IPS DF 6.9 (cell line): Measurements from ENCODE around the gene KCNMB2.

Experiments
- DNase-seq: peaks from one replicate; pipeline ENCODE4 v3.0.0-alpha.2; 2013; ENCODE audit warnings: low read depth, low spot score
- H3K27ac ChIP-seq: one replicate; pipeline ENCODE4 v1.5.1; 2013; ENCODE audit warnings: low read length, control low read depth
- H3K27me3 ChIP-seq: 2 replicates; pipeline ENCODE4 v1.6.1; 2013; ENCODE audit warnings: mild to moderate bottlenecking, low read length; ENCODE audit not compliant: control insufficient read depth, insufficient read depth
- H3K36me3 ChIP-seq: 2 replicates; pipeline ENCODE4 v1.6.1; 2013; ENCODE audit warnings: low read length; ENCODE audit not compliant: control insufficient read depth, insufficient read depth
- H3K4me1 ChIP-seq: 2 replicates; pipeline ENCODE4 v1.6.1; 2013; ENCODE audit warnings: low read length; ENCODE audit not compliant: control insufficient read depth, insufficient read depth
- H3K4me3 ChIP-seq: 2 replicates; pipeline ENCODE4 v1.5.1; 2013; ENCODE audit warnings: mild to moderate bottlenecking, low read length
- H3K9me3 ChIP-seq: 2 replicates; pipeline ENCODE4 v1.6.1; 2013; ENCODE audit warnings: low read length, inconsistent platforms; ENCODE audit not compliant: control insufficient read depth, insufficient read depth
- WGBS: extraction: QIAGEN DNeasy Blood & Tissue Kit; methylation state at CpG from one replicate; pipeline ENCODE4 v1.1.7; 2013; ENCODE audit warnings: mixed read lengths, missing lambda C conversion rate; ENCODE audit not compliant: insufficient read length, insufficient coverage; 5-methylcytosine and 5-hydroxymethylcytosine counted together

KCNMB2 gene

GRCh38 chr3:178690571-178690970 is 154.3 kb downstream of the KCNMB2 start:
- no peaks in the 10 kb centered on the region for H3K4me1 ChIP-seq
- H3K9me3 ChIP-seq = no peaks in the 10 kb centered on the region
- no peak for DNase-seq
- no peak overlapping the region for H3K27ac ChIP-seq
- H3K36me3 ChIP-seq = no peaks in the 10 kb centered on the region
- H3K4me3 ChIP-seq = no peak overlapping the region
- no peaks in the 10 kb centered on the region for H3K27me3 ChIP-seq
- WGBS = no CpG with 5 or more reads among the region's 2 CpGs

GRCh38 chr3:178699364-178699763 is 163.1 kb downstream of the KCNMB2 start:
- Histone ChIP-seq H3K36me3 (no peaks in the 10 kb centered on the region), H3K27ac (no peak overlapping the region), H3K4me3 (no peak overlapping the region), H3K4me1 (no peaks in the 10 kb centered on the region), H3K9me3 (no peaks in the 10 kb centered on the region), H3K27me3 (no peaks in the 10 kb centered on the region)
- WGBS = no CpG with 5 or more reads among the region's 4 CpGs
- no peak for DNase-seq

GRCh38 chr3:178699810-178700209 is 163.6 kb downstream of the KCNMB2 start:
- H3K27ac ChIP-seq = no peak overlapping the region
- no peaks in the 10 kb centered on the region for H3K36me3 ChIP-seq
- H3K9me3 ChIP-seq = no peaks in the 10 kb centered on the region
- no peak for DNase-seq
- no peaks in the 10 kb centered on the region for H3K4me1 ChIP-seq
- WGBS = no CpG with 5 or more reads among the region's 3 CpGs
- no peak overlapping the region for H3K4me3 ChIP-seq
- no peaks in the 10 kb centered on the region for H3K27me3 ChIP-seq

GRCh38 chr3:178703268-178703975 is 167.2 kb downstream of the KCNMB2 start:
- no CpG with 5 or more reads among the region's 1 CpG for WGBS
- Histone ChIP-seq H3K27me3 (no peaks in the 10 kb centered on the region), H3K9me3 (no peaks in the 10 kb centered on the region), H3K4me1 (peaks cover 2% of the 10 kb centered on the region), H3K27ac (no peak overlapping the region), H3K36me3 (no peaks in the 10 kb centered on the region), H3K4me3 (no peak overlapping the region)
- no peak for DNase-seq

- WGBS = no CpG with 5 or more reads among the region's 4 CpGs
- no peak overlapping the region for H3K27ac ChIP-seq
- no peaks in the 10 kb centered on the region for H3K9me3 ChIP-seq
- peaks cover 2% of the 10 kb centered on the region for H3K4me1 ChIP-seq
- H3K27me3 ChIP-seq = no peaks in the 10 kb centered on the region
- H3K36me3 ChIP-seq = no peaks in the 10 kb centered on the region
- DNase-seq = no peak
- H3K4me3 ChIP-seq = no peak overlapping the region
Observed at GRCh38 chr3:178705925-178706324, 169.7 kb downstream of the KCNMB2 start.

- Histone ChIP-seq H3K27me3 (no peaks in the 10 kb centered on the region), H3K9me3 (no peaks in the 10 kb centered on the region), H3K4me1 (peaks cover 2% of the 10 kb centered on the region), H3K4me3 (no peak overlapping the region), H3K36me3 (no peaks in the 10 kb centered on the region), H3K27ac (no peak overlapping the region)
- DNase-seq = no peak
- no CpG with 5 or more reads among the region's 2 CpGs for WGBS
Observed at GRCh38 chr3:178706411-178706810, 170.2 kb downstream of the KCNMB2 start.

GRCh38 chr3:178707311-178708031 is 171.2 kb downstream of the KCNMB2 start:
- no peaks in the 10 kb centered on the region for H3K9me3 ChIP-seq
- DNase-seq = no peak
- H3K4me3 ChIP-seq = no peak overlapping the region
- H3K4me1 ChIP-seq = peaks cover 2% of the 10 kb centered on the region
- no peaks in the 10 kb centered on the region for H3K36me3 ChIP-seq
- H3K27ac ChIP-seq = no peak overlapping the region
- no peaks in the 10 kb centered on the region for H3K27me3 ChIP-seq
- no CpG with 5 or more reads among the region's 3 CpGs for WGBS

- no peaks in the 10 kb centered on the region for H3K9me3 ChIP-seq
- DNase-seq = no peak
- WGBS = no CpG with 5 or more reads among the region's 6 CpGs
- peaks cover 2% of the 10 kb centered on the region for H3K4me1 ChIP-seq
- no peak overlapping the region for H3K4me3 ChIP-seq
- no peaks in the 10 kb centered on the region for H3K36me3 ChIP-seq
- H3K27me3 ChIP-seq = no peaks in the 10 kb centered on the region
- no peak overlapping the region for H3K27ac ChIP-seq
Observed at GRCh38 chr3:178709051-178709450, 172.8 kb downstream of the KCNMB2 start.

- Histone ChIP-seq H3K4me3 (no peak overlapping the region), H3K36me3 (no peaks in the 10 kb centered on the region), H3K4me1 (no peaks in the 10 kb centered on the region; the same call in 1 of the 2 replicates), H3K27me3 (no peaks in the 10 kb centered on the region), H3K9me3 (no peaks in the 10 kb centered on the region), H3K27ac (no peak overlapping the region)
- no peak for DNase-seq
- no CpG with 5 or more reads among the region's 3 CpGs for WGBS
Observed at GRCh38 chr3:178711753-178712152, 175.5 kb downstream of the KCNMB2 start.

GRCh38 chr3:178712247-178712646 is 176.0 kb downstream of the KCNMB2 start:
- Histone ChIP-seq H3K4me3 (no peak overlapping the region), H3K27me3 (no peaks in the 10 kb centered on the region), H3K27ac (no peak overlapping the region), H3K4me1 (no peaks in the 10 kb centered on the region; the same call in 1 of the 2 replicates), H3K36me3 (no peaks in the 10 kb centered on the region), H3K9me3 (no peaks in the 10 kb centered on the region)
- WGBS = no CpG with 5 or more reads among the region's 5 CpGs
- DNase-seq = no peak
